HG03280 (cell line): ENCODE data around the gene VRK3.

Experiments
- ATAC-seq: cut with Tn5 transposase; IDR thresholded peaks from one replicate; pipeline ENCODE4 v1.9.1; 2021; ENCODE audit warnings: mild to moderate bottlenecking, moderate library complexity; ENCODE audit not compliant: unreplicated experiment

VRK3 gene

DNA sequence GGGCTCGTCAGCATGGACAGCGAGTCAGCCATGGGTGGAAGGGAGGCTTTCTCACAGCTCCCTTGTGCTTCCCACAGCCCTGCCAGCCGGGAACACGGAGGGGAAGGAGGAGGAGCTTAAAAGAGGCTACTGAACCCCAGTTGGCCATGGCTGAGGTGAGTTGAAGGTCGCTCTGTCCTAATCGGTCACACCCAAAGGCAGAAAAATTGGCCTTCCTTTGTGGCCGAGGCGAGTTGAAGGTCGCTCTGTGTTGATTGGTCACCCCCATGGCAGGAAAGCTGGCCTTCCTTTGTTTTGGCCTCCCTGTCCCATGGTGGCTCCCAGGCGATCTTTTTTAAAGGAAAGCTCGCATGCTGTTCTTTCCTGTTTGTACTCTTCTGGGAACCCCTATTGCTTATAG is 5.8 kb upstream of the VRK3 start:
- no peak for ATAC-seq

DNA sequence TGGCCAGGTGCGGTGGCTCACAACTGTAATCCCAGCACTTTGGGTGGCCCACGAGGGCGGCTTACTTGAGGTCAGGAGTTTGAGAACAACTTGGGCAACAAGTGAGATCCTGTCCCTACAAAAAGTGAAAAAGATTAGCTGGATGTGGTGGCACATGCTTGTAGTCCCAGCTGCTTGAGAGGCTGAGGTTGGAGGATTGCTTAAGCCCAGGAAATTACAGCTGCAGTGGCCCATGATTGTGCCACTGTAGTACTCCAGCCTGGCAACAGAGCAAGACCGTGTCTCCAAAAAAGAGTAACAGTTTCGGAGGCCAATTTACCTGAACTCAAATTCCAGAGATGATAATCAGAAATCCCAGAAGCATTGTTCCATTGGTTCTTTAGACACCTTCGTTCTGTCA is 5.1 kb upstream of the VRK3 start:
- ATAC-seq, result no peak

DNA sequence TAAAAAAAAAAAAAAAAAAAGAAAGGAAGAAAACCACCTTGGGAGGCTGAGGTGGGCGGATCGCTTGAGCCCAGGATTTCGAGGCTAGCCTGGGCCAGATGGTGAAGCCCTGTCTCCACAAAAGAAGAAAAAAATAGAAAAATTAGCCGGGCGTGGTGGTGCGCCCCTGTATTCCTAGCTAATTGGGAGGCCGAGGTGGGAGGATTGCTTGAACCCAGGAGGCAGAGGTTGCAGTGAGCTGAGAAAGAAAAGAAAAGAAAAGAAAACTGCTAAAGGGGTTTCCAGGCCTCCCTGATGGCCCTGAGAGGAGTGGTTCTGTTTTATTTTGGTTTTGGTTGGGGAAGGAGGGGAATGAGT is 1.4 kb upstream of the VRK3 start:
- ATAC-seq, result no peak

DNA sequence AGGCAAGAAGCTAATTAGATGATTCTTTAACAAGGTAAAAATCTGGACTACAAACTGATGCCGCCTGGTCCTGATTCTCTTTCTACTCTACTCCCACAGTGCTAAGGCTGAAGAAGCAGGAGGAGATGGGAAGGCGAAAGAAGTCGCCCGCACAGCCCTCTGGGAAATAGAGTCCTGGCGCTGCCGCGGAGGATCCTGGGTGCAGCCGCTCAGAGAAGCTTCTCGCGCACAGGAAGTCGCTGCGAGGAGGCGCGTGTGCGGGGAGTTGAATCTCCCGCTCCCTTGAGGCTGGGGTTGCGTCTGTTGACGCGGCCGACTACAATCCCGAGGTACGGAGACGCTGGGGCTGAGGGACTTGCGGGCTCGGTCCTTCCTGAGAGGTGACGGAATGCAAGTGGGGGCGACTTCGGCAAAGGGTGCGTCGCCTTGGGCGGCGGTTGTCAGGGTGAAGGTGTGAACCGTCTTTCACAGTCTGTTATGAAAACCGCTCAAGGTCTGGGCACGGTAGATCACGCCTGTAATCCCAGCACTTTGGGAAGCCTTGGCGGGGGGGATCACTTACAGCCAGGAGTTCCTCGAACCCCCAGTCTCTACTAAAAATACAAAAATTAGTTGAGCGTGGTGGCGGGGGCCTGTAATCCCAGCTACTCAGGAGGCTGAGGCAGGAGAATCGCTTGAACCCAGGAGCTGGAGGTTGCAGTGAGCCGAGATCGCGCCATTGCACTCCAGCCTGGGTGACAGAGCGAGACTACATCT is 800 bp upstream of the VRK3 start, which contains the start of gene ZNF473:
Gene ZNF473, plus strand, starts transcription at position 212 of the 756 bp plus-strand sequence. CDS start 5,078 bp downstream, outside the sequence.
- ATAC-seq, result peak; percentile 58

DNA sequence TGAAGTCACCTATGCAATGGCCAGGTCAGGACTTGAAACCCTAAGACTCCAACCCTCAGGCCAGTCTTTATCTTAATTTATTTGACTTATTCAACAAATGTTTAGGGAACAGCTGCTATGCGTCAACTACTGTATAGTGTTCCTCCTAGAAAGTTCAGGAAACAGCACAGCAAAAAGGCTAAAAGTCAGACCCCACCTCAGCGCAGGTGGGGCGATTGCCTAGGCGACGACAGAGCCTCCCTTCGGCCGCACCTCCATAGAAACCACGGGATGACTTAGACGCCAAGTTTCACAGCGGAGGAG is 502 bp downstream of the VRK3 start:
- ATAC-seq, result no peak

DNA sequence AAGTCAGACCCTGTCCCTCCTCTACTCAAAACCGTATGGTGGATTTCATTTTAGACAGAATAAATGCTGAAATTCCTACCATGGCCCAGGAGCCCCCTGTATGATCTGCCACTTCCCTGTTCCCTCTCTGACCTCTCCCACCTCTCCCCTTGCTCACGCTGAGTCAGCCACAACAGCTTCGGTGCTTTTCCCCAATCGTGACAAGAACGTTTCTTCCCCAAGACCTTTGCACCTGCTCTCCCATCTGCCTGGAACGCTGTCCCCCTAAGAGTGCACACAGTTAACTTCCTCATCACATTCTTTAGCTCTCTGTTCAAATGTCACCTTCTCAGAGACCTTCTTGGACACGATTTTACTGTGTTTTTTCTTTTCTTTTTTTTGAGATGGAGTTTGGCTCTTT is 2.3 kb downstream of the VRK3 start:
- ATAC-seq, result no peak

DNA sequence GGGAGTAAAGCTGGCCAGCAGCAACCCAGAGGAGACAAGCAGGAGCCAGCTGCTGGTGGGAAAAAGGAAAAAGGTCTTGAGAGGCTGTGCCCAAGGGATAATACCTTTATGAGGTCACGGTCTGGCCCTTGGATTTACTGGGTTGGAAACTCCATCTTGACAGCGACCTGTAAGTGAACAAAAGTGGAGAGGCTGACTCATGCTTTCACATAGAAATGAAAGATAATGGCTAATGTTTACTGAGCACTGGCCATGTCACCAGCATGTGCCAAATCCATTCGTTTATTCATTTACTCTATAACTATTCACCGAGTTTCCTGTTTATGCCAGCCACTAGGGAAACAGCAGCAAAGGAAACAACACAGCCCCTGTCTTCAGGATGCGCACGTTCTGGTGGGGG is 4.7 kb downstream of the VRK3 start:
- ATAC-seq, result no peak

DNA sequence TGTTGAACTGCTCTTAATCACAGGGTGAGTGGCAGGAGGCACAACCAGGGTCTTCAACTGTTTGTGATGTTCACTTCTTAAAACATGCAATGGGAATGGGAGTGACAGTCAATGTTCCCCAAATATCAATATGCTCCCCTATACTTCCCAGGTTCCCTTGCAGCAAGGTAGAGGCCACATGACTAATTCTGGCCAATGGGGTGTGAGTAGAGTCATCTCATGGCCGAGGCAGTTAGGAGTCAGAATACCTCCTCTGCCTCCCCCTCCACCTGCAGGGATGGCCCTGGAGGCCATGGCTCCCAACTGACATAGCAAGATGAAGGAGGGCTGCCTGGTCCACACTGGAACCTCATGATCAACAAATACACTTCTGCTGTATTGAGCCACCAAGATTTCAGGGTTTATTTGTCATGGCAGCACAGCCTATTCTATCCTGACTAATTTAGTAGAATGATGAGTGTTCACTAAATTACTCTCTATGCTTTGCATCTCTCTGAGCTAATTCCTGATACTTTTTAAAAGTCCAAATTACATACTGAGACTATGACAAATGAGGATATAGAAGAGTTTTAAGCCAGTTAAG is 8.9 kb downstream of the VRK3 start:
- ATAC-seq, result no peak

DNA sequence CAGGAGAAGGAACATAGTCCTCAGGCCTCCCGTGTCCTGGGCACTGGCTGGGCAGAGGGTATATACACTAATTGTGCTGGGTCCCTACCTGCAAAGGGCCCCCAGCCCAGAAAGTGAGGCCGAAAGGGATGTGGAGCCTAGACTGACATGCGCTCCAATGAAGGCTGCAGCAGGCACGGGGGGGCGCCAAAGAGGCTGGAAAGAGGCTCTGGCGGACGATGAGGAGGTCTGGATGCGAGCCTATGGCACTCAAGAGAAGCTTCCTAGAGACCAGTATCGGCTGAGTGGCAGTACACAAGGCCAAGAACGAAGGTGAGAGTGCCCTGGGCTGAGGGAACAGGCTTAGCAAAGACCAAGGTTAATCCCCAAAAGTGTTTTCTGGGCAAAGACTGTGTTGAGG is 16.6 kb downstream of the VRK3 start:
- no peak for ATAC-seq

DNA sequence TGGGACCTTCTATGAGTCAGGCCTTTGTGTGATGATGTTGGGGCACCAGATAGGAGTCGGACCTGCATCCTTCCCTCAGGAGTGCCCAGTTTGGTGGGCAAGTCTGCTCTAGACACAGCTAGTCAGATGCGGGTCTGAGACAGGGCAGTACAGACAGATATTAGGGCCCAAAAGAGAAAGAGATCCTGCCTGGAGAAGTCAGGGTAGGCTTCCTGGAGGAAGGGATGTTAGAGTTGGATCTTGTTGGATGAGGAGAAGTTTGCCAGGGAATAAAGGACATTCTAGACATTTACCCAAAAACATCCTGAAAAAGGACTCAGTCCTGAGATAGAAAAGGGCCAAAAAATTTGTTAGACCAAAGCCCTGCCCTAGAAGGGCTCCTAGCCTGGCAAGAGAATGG is 17.2 kb downstream of the VRK3 start:
- ATAC-seq, result no peak

DNA sequence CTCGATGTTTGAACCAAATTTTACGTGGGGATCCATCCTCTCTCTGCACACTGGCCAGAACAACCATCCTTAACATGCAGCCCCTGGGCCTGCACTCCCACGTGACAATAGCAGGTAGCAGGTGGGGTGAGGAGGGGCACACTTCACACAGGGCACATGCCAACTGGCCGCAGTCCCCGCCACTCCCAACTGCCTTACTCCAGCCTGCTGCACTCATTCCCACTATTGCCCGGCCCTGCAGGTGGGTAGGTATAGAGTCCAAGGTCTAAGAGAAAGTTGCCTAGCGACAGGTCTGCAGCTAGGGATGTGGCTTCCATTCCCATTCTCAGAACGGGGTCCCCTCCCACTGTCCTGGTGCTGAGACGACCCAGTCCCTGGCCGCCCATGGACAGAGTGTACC is 18.0 kb downstream of the VRK3 start:
- no peak for ATAC-seq

DNA sequence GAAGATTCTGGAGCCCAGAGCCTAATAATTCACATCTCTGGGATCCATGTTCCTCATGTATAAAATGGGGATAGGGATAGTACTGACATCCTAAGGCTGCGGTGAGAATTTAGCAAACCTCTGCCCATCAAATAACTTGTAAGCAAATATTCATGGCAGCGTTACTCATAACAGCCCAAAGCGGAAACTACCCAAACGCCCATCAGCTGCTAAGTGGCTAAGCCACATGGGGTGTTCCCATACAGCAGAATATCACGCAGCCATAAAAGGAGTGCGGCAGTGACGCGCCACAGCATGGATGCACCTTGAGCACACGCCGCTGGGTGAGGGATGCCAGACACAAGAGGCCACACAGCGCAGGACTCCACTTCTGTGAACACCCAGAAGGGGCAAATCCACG is 19.7 kb downstream of the VRK3 start:
- ATAC-seq, result no peak

DNA sequence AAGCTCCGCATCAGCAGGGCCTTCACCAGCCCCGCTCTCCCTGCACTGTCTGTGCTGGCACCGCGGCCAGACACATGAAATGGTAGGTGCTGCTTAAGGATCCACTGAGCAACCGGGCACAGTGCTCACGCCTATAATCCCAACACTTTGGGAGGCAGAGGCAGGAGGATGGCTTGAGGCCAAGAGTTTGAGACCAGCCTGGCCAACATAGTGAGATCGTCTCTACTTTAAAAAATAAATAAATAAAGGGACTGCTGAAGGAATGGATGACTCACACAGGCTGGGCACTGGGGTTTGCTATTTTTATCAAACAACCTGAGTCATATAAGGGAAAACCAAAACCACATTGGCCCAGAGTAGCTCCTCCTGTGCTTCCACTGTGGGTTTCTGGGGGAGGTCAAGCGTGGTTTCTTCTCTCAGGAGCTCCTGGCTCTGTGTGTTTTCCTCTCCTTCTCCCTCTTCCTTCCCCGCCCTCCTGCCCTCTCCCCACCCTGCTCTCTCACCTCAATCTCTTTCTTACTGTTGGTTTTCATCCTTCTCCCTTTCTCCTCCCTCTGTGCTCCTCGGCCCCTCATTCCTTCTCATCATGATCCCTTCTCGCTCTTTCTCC is 21.3 kb downstream of the VRK3 start:
- no peak for ATAC-seq

DNA sequence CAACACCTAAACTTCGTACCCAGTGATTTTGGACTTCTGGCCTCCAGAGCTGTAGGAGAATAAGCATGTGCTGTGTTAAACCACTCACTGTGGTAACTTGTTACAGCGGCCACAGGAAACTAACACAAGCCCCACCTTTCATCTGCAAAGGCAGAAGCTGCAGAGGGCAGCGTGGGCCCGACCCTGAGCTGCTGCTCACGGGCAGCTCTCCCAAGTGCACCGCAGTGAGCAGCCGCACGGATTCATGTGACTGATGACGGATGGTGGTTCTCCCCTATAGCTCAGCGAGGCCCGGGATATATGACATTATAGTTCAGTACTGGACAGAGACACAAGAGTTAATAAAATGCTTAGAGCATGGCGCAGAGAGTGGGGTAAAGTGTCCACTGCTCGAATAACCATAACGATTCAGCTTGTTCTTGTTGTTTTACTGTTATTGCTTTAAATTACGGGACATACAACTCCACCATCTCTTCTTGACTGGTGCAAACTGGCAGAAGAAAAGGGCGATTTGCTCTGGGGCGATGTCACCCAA is 21.9 kb downstream of the VRK3 start:
- ATAC-seq, result no peak

DNA sequence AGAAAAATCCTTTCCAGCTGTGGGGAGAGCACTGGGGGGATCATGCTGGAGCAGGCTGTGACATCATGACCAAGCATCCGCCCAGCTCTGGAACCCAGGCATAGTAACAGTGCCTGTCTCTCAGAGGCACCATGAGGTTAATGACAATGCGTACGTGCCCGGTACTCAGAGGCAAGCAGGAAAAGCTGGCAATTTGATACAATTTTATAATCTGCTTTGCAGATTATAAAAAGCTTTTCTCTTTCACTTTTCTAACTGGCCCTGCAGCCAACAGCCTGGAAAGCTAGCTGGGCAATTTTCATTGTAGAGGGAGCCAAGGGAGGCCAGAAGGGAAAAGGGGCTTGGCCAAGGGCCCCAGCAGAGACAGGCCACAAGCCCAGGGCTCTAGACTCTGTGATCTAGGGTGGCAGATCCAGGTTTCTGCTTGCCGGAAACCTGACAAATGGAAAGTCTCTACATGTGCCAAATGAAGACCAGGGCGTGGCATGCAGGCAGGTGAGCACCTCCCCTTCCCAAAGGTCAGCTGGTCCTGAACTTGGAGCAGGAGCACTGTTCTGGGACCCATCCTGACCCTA is 22.7 kb downstream of the VRK3 start:
- no peak for ATAC-seq

DNA sequence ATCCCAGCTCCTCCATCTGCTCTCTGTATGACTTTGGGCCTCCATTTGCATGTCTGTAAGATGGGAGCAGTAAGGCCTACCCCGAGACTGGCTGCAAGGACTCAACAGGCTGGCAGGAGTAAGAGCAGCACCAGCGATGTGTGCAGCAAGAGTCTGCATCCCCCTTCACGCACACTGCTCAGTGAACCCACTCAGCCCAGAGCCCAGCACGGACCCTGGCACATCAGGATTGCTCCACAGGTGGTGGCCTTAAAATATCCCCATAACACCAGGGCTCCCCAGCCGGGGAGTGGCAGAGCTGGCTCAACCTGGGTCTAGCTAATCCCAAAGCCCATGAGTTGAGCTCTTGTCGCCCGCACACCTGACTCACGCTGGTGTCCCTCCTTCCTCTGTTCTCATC is 23.4 kb downstream of the VRK3 start:
- ATAC-seq, result no peak

DNA sequence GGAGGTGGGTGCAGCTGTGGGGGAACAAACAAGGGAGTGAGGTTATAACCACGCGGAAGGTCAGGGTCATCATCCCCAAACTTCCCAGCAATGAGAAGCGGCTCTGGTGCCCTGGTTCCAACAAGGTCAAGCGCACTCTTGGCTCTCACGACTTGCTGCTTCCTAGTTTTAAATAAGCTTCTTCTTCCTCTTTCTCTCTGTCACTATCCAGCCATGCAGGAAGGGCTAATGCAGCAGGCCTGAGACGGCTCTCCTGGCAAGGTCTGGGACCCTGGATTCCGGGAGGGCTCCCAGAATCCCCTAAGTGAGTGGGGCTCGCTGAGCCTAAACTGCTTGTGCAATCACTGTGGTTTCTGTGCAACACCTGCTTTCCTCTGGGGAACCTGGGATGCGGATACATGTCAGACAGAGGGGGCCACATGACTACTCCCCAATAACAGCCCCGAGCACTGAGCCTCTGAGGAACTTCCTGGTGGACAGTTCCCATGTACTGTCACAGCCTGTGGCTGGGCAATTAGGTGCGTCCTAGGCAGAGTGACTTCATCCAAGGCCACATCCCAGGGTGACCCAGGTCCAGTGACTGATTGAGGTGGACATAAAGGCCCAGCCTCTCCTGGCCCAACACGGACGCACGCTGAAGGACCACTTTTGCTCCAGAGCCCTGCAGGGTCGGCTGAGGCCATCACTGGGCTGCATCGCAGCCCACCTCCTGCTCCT is 24.2 kb downstream of the VRK3 start:
- ATAC-seq, result no peak

DNA sequence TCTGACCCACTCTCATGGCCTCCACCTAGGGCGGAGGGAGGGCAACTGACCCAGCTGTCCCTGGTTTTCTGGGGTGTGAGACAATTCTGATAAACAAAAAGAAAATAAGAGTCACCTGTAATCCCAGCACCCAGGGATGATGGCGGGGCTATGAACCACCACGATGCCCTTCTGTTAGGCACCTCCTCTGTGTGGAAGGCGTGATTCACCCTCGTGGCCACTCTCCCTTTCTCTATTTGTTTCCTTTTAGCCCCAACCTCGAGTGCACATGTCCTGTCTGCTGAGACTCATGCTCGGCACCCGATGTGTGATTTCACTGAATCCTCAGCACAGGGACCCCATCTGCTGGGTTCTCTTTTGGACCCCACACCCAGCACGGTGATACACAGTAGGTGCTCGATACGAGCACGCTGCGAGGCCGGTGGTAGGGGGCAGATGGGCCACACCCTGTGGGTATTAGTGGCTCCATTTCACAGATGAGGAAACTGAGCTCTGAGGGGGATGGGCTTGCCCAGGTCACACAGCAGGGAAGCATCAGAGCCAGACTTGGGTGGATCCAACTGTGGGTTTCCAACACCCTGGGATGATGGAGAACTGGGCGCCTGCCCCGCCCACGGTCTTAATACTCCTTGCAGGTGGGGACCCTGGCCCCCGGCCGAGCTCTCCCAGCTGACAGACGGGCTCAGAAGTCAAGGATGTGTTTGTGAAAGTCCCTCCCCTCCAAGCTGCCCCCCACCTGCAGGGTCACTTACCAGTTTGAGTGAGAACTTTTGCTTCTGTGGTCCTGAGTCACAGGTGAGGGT is 24.9 kb downstream of the VRK3 start:
- no peak for ATAC-seq

DNA sequence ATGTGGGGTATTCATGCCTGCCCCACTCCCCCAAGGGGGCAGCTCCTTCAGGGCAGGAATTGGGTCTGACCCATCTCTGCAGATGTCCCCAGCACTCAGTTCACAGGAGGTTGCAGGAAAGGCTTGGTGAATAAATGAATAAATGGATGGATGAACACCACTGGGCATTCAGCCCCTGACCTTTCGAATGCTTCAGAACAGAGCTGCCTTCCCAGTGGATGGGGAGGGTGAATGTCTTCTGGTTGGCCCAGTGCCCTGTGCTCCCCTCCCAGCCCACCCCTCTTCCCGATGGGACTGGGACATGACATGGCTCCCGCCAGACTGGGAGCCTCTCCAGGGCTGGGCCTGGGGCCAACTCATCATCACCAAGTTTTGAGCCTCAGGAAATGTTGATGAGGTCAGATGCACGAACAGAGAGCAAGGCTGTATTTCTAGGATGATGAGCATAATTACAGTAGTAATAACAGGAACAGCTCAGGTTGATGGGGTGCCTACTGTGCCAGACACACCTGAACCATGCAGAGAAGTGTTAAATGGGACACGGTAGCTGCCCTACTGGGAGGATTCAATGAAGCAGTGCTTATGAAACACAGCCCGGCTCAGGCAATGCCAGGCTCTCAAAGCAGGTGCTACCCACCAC is 25.7 kb downstream of the VRK3 start:
- no peak for ATAC-seq

DNA sequence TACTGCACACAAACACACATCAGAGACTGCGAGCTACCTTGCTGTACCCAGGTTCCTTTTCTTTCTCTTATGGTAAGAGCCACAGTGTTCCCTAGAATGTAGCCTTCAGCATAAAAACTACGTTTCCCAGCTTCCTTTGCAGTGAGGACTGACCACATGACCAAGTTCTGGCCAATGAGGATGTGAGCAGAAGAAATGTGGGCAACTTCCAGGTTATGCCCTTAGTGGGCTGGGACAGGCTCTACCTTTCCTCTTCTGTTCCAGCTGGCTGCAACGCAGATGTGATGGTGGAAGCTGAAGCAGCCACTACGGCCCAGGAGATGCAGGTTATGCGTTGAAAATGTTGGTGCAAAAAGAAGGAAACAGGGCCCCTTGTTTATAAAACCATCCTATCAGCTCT is 27.5 kb downstream of the VRK3 start:
- ATAC-seq, result no peak
